Calu3 (cell line): Measurements from ENCODE around the gene MICOS13. TPM values are rescaled to one million over a fixed set of nuclear protein-coding genes. Genes with fewer than 3 reads are reported as not detected.

Experiments
- BruUV-seq: library from RNA; stranded (reverse); fragments of 400-500 nt; replicated peaks from 2 replicates; lab custom pipeline; 2021; lab: Mats Ljungman, UMichigan
- CTCF ChIA-PET: fragments of 300-600 bp; sonication (Branson Sonifier 250); formaldehyde crosslinking; loops from one replicate; lab custom pipeline; 2022; ENCODE audit warnings: antibody characterized with exemption; lab: Charles Lee
- DNase-seq: peaks from one replicate; pipeline ENCODE4 v3.0.0; 2022
- H3K27ac Mint-ChIP-seq: one replicate; pipeline ENCODE4 v1.8.0; 2022; ENCODE audit warnings: mixed read lengths; ENCODE audit not compliant: unreplicated experiment
- H3K27me3 Mint-ChIP-seq: one replicate; pipeline ENCODE4 v1.8.0; 2022; ENCODE audit warnings: mixed read lengths; ENCODE audit not compliant: unreplicated experiment
- H3K36me3 Mint-ChIP-seq: one replicate; pipeline ENCODE4 v1.8.0; 2022; ENCODE audit warnings: mild to moderate bottlenecking, moderate library complexity, mixed read lengths; ENCODE audit not compliant: insufficient read depth, unreplicated experiment
- H3K4me1 Mint-ChIP-seq: one replicate; pipeline ENCODE4 v1.8.0; 2022; ENCODE audit warnings: mild to moderate bottlenecking, low read depth, mixed read lengths; ENCODE audit not compliant: unreplicated experiment
- H3K4me3 Mint-ChIP-seq: one replicate; pipeline ENCODE4 v1.8.0; 2022; ENCODE audit warnings: mild to moderate bottlenecking, low read depth, moderate library complexity, mixed read lengths; ENCODE audit not compliant: unreplicated experiment
- H3K9me3 Mint-ChIP-seq: one replicate; pipeline ENCODE4 v1.8.0; 2022; ENCODE audit warnings: low read depth, mixed read lengths; ENCODE audit not compliant: unreplicated experiment
- CTCF ChIP-seq: fragments of 200-600 bp; IDR thresholded peaks from one replicate; pipeline ENCODE4 v1.8.0; 2022; ENCODE audit warnings: antibody characterized with exemption; ENCODE audit not compliant: unreplicated experiment
- intact Hi-C: fragments of 100-400 bp; cut with micrococcal nuclease; formaldehyde crosslinking; loops from one replicate; pipeline ENCODE4 v1.10.0; 2022; ENCODE audit not compliant: unreplicated experiment
- total RNA-seq: library from RNA; stranded (reverse); gene quantifications from 2 replicates; pipeline ENCODE4 v1.2.3, GENCODE V29; 2022

MICOS13 gene
- total RNA-seq, 1 experiment from 2014 or later, result 37.9 TPM

- CTCF ChIA-PET, result no interaction called here
- Mint-ChIP-seq H3K4me1 (peaks cover 25% of the 10 kb centered on the region), H3K4me3 (no peak overlapping the region), H3K27ac (no peak overlapping the region), H3K27me3 (no peaks in the 10 kb centered on the region), H3K36me3 (peaks cover 47% of the 10 kb centered on the region), H3K9me3 (no peaks in the 10 kb centered on the region)
- no peak for DNase-seq
- TF ChIP-seq CTCF, result no peak
- BruUV-seq, result no TSS peak
- intact Hi-C loops, result no loop called here
Measured at GRCh38 chr19:5628461-5628860, 51.9 kb downstream of the MICOS13 start.

Other genes with a start within 250 kb of the MICOS13 start
- gene ZNRF4, start 225.1 kb downstream of the MICOS13 start, total RNA-seq, result not detected in 2 replicates
- gene TINCR, start 112.6 kb downstream of the MICOS13 start, total RNA-seq, result 0.27 and 0.40 TPM in 2 replicates
- 71.7 and 72.8 TPM in 2 replicates for gene SAFB2, start 57.7 kb downstream of the MICOS13 start, total RNA-seq
- gene SAFB, start 57.4 kb downstream of the MICOS13 start, total RNA-seq, result 87.3 and 88.0 TPM in 2 replicates
- 2.3 and 3.0 TPM in 2 replicates for gene HSD11B1L, start 511 bp upstream of the MICOS13 start, total RNA-seq
- gene RPL36, start 9.8 kb upstream of the MICOS13 start, total RNA-seq, result 497 and 516 TPM in 2 replicates
- gene LONP1, start 39.6 kb upstream of the MICOS13 start, total RNA-seq, result 92.8 and 101 TPM in 2 replicates
- gene CATSPERD, start 40.1 kb upstream of the MICOS13 start, total RNA-seq, result not detected in 2 replicates
- 6.3 TPM in 2 replicates for gene PRR22, start 104.2 kb upstream of the MICOS13 start, total RNA-seq
- 33.2 and 35.5 TPM in 2 replicates for gene DUS3L, start 110.6 kb upstream of the MICOS13 start, total RNA-seq
- gene NRTN, start 124.6 kb upstream of the MICOS13 start, total RNA-seq, result 3.9 and 5.4 TPM in 2 replicates
- 1.8 and 2.8 TPM in 2 replicates for gene FUT6, start 159.2 kb upstream of the MICOS13 start, total RNA-seq
- gene FUT3, start 170.9 kb upstream of the MICOS13 start, total RNA-seq, result 15.6 and 18.6 TPM in 2 replicates
- not detected in 2 replicates for gene FUT5, start 190.0 kb upstream of the MICOS13 start, total RNA-seq
- gene NDUFA11, start 223.3 kb upstream of the MICOS13 start, total RNA-seq, result 133 and 143 TPM in 2 replicates
- 4.3 and 5.5 TPM in 2 replicates for gene VMAC, start 224.4 kb upstream of the MICOS13 start, total RNA-seq
- 39.9 and 45.7 TPM in 2 replicates for gene CAPS, start 233.7 kb upstream of the MICOS13 start, total RNA-seq